DMS79 treated with DMSO at 0.1 percent for 48 hours (cell line): ENCODE measurements around the gene TUBB2A.
"Not testable (repeated sequence)": the region's sequence is repeated elsewhere in the genome, so short reads cannot be mapped to it uniquely, and the experiment has no call there.

Source experiments
- DNase-seq: peaks from one replicate; lab custom pipeline; 2025; lab: John Stamatoyannopoulos, UW

The TUBB2A gene

GRCh38 chr6:3179945-3180344, 22.6 kb upstream of the TUBB2A start:
- DNase-seq: not testable (repeated sequence)

- not testable (repeated sequence) for DNase-seq
Observed at GRCh38 chr6:3178666-3179065, 21.3 kb upstream of the TUBB2A start.

- no peak for DNase-seq
Observed at GRCh38 chr6:3176562-3177355, 19.4 kb upstream of the TUBB2A start.

- no peak for DNase-seq
Observed at GRCh38 chr6:3175715-3176402, 18.5 kb upstream of the TUBB2A start.

DNA sequence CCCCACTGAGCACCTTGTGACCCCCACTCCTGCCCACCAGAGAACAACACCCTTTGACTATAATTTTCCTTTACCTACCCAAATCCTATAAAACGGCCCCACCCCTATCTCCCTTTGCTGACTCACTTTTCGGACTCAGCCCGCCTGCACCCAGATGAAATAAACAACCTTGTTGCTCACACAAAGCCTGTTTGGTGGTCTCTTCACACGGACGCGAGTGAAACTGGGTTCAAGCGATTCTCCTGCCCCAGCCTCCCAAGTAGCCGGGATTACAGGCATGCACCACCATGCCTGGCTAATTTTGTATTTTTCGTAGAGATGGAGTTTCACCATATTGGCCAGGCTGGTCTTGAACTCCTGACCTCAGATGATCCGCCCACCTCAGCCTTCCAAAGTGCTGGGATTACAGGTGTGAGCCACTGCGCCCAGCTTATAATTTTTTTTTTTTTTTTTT, 16.3 kb upstream of the TUBB2A start:
- DNase-seq: not testable (repeated sequence)

- DNase-seq: not testable (repeated sequence)
Observed at GRCh38 chr6:3172789-3173188, 15.4 kb upstream of the TUBB2A start.

- not testable (repeated sequence) for DNase-seq
Observed at GRCh38 chr6:3171313-3172175, 14.2 kb upstream of the TUBB2A start.

DNA sequence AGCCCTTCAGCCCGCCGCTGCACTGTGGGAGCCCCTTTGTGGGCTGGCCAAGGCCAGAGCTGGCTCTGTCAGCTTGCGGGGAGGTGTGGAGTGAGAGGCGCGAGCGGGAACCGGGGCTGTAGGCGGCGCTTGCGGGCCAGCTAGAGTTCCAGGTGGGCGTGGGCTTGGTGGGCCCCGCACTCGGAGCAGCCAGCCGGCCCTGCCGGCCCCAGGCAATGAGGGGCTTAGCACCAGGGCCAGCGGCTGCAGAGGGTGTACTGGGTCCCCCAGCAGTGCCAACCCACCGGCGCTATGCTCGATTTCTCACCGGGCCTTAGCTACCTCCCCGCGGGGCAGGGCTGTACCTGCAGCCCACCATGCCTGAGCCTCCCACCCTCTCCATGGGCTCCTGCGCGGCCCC, 13.3 kb upstream of the TUBB2A start:
- not testable (repeated sequence) for DNase-seq

DNA sequence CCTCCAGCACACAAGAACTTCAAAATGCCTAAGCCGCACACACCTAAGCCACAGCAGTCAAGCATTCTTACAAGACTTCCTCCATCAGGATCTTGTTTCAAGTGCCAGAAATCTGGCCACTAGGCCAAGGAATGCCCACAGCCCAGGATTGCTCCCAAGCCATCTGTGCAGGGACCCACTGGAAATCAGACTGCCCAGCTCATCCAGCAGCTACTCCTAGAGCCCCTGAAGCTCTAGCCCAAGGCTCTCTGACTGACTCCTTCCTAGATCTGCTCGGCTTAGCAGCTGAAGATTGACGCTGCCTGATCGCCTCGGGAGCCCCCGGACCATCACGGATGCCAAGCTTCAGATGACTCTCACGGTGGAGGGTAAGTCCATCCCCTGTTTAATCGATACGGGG, 10.7 kb upstream of the TUBB2A start:
- DNase-seq: not testable (repeated sequence)

DNA sequence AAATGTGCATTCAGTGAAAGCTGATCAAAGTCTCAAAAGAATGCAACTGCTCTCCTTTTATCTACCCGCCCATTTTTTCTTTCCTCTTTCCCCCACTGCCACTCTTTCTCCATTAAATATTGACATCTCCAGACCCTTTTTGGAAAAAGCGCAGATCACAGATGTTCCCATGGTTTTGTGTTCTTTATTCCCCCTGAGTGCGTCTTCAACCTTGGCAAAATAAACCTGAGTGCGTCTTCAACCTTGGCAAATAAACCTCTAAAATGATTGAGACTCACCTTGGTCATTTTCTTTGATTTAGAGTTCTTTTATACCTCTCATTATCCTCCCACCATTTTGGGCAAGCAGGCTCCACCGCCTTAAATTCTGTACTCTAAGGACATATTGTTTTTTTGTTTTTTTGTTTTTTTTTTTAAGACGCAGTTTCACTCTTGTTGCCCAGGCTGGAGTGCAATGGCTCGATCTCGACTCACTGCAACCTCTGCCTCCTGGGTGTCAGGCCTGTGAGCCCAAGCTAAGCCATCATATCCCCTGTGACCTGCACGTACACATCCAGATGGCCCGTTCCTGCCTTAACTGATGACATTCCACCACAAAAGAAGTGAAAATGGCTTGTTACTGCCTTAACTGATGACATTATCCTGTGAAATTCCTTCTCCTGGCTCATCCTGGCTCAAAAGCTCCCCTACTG, 9.3 kb upstream of the TUBB2A start:
- not testable (repeated sequence) for DNase-seq

- DNase-seq: no peak
Observed at GRCh38 chr6:3165631-3166534, 8.5 kb upstream of the TUBB2A start.

- no peak for DNase-seq
Observed at GRCh38 chr6:3164388-3164787, 7.0 kb upstream of the TUBB2A start.

DNA sequence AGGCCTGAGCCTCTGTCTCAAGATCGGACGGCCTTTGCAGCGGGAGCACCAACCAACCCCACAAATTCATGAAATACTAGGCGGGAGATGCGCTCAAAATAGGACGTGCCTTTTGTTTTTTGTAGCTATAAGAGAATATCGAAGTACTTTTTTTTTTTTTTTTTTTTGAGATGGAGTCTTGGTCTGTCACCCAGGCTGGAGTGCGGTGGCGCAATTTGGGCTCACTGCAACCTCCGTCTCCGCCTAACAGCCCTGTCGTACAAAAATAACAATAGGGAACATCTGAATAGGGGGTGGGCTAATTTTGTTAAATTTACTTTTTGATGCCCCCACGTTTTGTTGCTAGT, 5.9 kb upstream of the TUBB2A start:
- DNase-seq: no peak

GRCh38 chr6:3162565-3163247, 5.4 kb upstream of the TUBB2A start:
- DNase-seq: peak; percentile 41

DNA sequence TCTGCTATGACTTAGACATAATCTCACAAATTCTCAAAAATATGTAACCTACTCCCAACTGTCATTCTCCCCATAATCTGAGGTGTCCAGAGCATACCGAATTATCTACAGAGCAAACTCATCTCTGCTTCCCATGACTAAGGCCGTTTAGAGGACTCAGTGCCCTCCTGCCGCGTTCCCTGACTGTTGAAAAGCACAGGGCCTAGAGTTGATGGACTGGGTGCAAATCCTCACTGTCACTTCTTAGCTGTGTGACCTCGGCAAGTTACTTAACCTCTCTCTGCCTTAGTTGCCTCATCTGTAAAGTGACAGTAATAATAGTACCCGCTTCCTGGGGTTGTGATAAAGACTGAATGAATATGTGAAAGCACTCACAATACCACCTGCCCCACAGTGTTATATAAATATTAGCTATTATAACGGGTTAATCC, 4.7 kb upstream of the TUBB2A start:
- no peak for DNase-seq

DNA sequence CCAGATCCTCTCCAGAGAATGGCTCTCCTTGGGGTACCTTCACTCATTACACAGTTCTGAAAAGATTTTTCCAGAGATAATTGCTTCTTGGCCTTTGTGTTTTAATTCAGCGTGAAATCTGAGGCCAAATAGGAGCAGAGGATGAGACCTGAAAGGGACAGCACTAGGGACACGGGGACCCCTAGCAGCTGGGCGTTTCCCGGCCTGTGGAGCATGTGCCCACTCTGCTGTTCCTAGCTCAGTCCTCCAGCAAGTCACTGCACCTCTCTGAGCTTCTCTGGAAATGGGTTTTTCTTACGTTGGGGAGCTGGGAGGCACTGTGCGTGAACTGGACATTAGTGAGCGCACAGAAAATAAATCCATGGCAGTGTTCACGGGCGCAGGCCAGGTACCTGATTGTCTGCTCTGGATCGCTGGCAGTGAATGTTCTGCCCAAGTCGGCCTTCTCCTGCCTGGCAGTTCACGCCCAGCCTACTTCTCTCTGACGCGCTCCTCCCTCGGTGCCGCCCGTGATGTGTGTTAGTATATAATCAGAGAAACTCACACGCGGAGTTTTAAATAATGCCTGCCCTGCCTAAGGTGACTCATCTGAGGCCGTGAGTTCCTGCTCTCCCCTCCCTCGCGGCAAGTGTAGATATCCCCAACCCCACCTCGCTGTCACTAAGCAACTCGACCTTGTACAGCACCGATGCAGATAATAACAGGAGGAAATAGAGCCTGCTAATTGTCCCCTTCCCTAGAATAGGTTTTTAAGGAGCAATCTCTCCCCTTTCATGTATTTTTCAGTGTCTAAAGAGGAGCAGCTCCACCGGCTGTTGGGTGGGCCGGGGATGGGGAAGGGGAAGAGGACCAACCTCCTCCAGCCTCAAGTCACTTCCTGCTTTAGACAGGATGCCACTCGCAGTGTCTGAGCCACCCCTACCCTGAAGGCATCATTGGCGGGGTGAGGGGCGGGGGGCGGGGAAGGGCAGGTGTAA, 2.7 kb upstream of the TUBB2A start:
- no peak for DNase-seq

GRCh38 chr6:3156184-3157130, 887 bp downstream of the TUBB2A start:
- DNase-seq: not testable (repeated sequence)

GRCh38 chr6:3155416-3155815, 1.9 kb downstream of the TUBB2A start:
- not testable (repeated sequence) for DNase-seq
